HUES64 (cell line): ENCODE data around the gene PRKCI.

Experiments used
- H3K27ac ChIP-seq: 2 replicates; pipeline ENCODE4 v1.7.0; 2013; ENCODE audit warnings: low read depth, low read length, inconsistent platforms
- H3K27me3 ChIP-seq: 2 replicates; pipeline ENCODE4 v1.6.1; 2013; ENCODE audit warnings: mild to moderate bottlenecking, low read length; ENCODE audit not compliant: insufficient read depth
- H3K36me3 ChIP-seq: 2 replicates; pipeline ENCODE4 v1.6.1; 2013; ENCODE audit warnings: mild to moderate bottlenecking, low read length; ENCODE audit not compliant: insufficient read depth
- H3K4me1 ChIP-seq: 2 replicates; pipeline ENCODE4 v1.6.1; 2013; ENCODE audit warnings: mild to moderate bottlenecking, low read length, moderate library complexity; ENCODE audit not compliant: insufficient read depth
- H3K4me3 ChIP-seq: 2 replicates; pipeline ENCODE4 v1.5.1; 2013; ENCODE audit warnings: mild to moderate bottlenecking, low read length, moderate library complexity
- H3K9ac ChIP-seq: 2 replicates; pipeline ENCODE4 v1.6.1; 2013; ENCODE audit warnings: mild to moderate bottlenecking, low read depth, low read length
- H3K9me3 ChIP-seq: 2 replicates; pipeline ENCODE4 v1.6.1; 2013; ENCODE audit warnings: low read depth, low read length; ENCODE audit not compliant: insufficient read depth
- WGBS: fragments of 150-250, 120-280 bp; methylation state at CpG from one replicate; pipeline ENCODE4 v1.1.7; 2013; ENCODE audit warnings: missing lambda C conversion rate; 5-methylcytosine and 5-hydroxymethylcytosine counted together

Gene PRKCI

DNA sequence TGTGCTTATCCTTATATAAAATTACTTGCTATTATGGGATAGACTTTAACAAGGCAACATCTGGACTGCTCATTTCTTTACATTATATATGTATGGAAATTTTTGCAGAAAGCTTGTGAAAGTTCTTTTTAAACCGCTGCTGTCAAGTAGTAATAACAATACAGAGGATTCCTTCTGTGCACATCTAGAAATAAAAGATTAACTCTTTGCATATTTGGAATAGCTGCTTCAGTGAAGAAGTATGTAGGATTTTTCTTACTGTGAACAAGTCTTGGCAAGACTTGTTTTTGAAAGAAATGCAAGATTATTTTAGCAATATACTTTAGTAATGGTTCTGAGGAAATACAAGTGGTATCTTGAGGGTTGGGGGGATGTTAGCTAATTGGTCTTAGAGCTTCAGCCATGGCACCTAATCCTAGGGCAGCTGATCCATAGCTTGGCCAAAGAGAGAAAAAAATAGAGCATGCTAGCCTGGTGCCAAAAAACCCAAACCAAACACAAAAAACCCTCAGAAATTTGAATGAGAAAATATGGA is 4.3 kb downstream of the PRKCI start:
- WGBS: 80% methylated on average over 1 of the region's 1 CpG
- Histone ChIP-seq H3K4me3 (no peak overlapping the region), H3K27ac (no peak overlapping the region), H3K9me3 (no peaks in the 10 kb centered on the region), H3K36me3 (no peaks in the 10 kb centered on the region), H3K4me1 (peaks cover 29% of the 10 kb centered on the region), H3K9ac (no peak overlapping the region), H3K27me3 (no peaks in the 10 kb centered on the region)

DNA sequence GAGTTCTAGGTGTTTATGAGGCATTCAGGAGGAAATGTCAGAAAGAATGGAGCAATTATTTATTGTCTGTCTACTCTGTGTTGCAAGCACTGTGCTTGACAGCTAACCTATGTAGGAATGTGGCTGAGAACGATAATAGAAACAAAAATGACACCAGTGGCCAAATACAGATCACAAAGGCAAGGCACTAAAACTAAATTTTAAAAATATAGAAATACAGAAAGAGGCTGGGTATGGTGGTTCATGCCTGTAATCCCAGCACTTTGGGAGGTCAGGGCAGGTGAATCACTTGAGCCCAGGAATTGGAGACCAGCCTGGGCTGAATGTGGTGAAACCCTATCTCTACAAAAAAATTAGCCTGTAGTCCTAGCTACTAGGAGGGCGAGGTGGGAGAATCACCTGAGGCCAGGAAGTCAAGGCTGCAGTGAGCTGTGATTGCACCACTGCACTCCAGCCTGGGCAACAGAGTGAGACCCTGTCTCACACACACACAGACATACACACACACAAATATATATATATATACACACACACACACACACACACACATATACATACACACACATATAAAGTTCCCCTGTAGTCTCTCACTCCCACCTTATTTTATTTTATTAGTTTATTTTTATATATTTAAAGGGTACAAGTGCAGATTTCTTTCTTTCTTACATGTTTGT is 6.0 kb downstream of the PRKCI start:
- Histone ChIP-seq H3K36me3 (no peaks in the 10 kb centered on the region), H3K9ac (no peak overlapping the region), H3K9me3 (no peaks in the 10 kb centered on the region), H3K4me1 (peaks cover 29% of the 10 kb centered on the region), H3K4me3 (no peak overlapping the region), H3K27ac (no peak overlapping the region), H3K27me3 (no peaks in the 10 kb centered on the region)
- 90% methylated on average over 2 of the region's 2 CpGs for WGBS

DNA sequence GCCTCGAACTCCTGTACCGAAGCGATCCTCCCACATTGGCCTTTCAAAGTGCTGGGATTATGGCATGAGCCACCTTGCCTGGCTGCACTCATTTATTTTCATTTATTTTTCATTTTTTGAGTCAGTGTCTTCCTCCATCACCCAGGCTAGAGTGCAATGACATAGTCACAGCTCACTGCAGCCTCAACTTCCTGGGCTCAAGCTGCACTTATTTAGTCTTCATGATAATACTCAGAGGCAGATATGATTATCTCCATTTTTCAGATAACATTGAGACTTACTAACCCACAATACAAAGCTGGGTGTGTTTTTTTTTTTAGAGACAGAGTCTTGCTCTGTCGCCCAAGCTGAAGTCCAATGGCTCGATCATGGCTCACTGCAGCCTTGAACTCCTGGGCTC is 10.0 kb downstream of the PRKCI start:
- WGBS: 94% methylated on average over 5 of the region's 5 CpGs
- no peaks in the 10 kb centered on the region for H3K9me3 ChIP-seq
- H3K27me3 ChIP-seq: no peaks in the 10 kb centered on the region
- no peak overlapping the region for H3K27ac ChIP-seq
- no peak overlapping the region for H3K4me3 ChIP-seq
- H3K4me1 ChIP-seq: no peaks in the 10 kb centered on the region
- peaks cover 26% of the 10 kb centered on the region for H3K36me3 ChIP-seq
- no peak overlapping the region for H3K9ac ChIP-seq

DNA sequence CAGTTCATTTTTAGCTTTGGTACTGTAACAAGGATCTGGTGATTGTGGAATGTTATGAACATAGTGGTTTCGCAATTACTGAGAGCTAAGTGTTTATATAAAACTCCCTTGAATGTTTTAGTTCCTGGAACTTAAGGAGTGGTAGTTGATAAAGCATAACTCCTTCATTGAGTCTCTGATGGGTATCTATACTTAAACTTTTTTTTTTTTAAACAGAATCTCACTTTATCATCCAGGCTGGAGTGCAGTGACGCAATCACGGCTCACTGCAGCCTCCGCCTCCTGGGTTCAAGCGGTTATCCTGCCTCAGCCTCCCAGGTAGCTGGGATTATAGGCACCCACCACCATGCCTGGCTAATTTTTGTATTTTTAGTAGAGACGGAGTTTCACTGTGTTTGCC is 11.3 kb downstream of the PRKCI start:
- 96% methylated on average over 6 of the region's 6 CpGs for WGBS
- no peak overlapping the region for H3K27ac ChIP-seq

DNA sequence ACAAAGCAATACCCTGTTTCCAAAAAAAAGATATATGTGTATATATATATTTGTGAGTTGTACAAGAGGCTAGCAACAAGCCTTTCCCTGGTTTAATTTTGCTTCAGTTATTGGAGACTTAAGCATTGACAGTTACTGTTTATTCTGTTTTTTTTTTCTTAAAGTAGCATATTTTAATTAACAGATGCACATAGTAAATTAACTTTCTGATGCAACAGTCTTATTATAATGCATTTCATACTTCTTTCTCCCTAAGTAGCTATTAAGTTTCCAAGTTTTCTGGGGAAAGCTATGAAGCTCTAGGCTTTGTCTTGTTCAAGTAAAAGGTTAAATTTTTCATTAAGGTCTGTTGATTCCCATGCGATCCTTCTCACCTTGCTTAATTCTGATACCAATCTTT is 17.9 kb downstream of the PRKCI start:
- 100% methylated on average over 1 of the region's 1 CpG for WGBS
- Histone ChIP-seq H3K4me3 (no peak overlapping the region), H3K9ac (no peak overlapping the region), H3K27me3 (no peaks in the 10 kb centered on the region), H3K4me1 (no peaks in the 10 kb centered on the region), H3K27ac (no peak overlapping the region), H3K9me3 (no peaks in the 10 kb centered on the region), H3K36me3 (peaks cover 77% of the 10 kb centered on the region)

More for the DNA sequence above, 11.3 kb downstream of the PRKCI start:
- no peak overlapping the region for H3K4me3 ChIP-seq
- no peaks in the 10 kb centered on the region for H3K4me1 ChIP-seq
- H3K36me3 ChIP-seq: peaks cover 38% of the 10 kb centered on the region
- H3K9me3 ChIP-seq: no peaks in the 10 kb centered on the region
- H3K27me3 ChIP-seq: no peaks in the 10 kb centered on the region
- no peak overlapping the region for H3K9ac ChIP-seq

DNA sequence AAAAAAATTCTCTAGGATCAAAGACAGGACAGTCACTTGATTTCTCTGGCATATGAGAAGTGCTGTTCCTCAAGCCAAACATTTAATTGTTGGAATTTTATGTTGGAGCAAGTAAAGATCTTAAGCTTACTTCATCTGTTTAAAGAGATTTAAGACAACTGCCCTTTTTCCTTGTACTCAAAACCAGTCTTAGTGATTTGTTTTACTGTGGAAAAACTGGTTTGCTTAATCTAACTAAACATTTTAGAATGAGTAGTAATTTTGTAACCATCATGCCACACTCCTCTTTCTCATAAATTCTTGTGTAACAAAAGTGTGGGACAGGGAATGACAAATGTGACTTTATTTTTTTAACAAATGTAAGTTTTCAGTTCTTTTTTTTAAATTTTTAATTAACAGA is 18.4 kb downstream of the PRKCI start:
- no peak overlapping the region for H3K27ac ChIP-seq
- H3K9ac ChIP-seq: no peak overlapping the region
- H3K36me3 ChIP-seq: peaks cover 77% of the 10 kb centered on the region
- no peaks in the 10 kb centered on the region for H3K27me3 ChIP-seq
- no peaks in the 10 kb centered on the region for H3K4me1 ChIP-seq
- no peak overlapping the region for H3K4me3 ChIP-seq
- no peaks in the 10 kb centered on the region for H3K9me3 ChIP-seq

DNA sequence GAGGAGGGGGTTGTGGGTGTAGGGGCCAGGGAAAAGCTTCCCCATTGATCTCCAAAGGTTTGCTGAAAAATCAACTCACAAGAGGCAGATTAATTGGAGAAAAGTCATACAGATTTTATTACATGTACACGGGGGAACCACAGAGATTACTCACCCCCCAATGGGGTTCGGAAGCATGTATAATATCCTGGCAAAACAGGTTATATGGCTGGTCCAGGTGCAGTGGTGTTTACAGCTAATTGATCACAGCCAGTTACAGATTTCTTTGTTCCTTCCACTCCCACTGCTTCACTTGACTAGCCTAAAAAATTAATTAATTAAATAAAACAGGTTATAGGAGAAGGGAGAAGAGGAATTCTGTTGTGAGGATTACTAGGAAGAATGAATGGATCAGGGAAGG is 22.4 kb downstream of the PRKCI start:
- no peak overlapping the region for H3K27ac ChIP-seq
- no peaks in the 10 kb centered on the region for H3K27me3 ChIP-seq
- 96% methylated on average over 2 of the region's 2 CpGs for WGBS
- no peak overlapping the region for H3K9ac ChIP-seq
- H3K36me3 ChIP-seq: peaks cover 58% of the 10 kb centered on the region
- H3K4me1 ChIP-seq: no peaks in the 10 kb centered on the region
- H3K9me3 ChIP-seq: no peaks in the 10 kb centered on the region
- H3K4me3 ChIP-seq: no peak overlapping the region

DNA sequence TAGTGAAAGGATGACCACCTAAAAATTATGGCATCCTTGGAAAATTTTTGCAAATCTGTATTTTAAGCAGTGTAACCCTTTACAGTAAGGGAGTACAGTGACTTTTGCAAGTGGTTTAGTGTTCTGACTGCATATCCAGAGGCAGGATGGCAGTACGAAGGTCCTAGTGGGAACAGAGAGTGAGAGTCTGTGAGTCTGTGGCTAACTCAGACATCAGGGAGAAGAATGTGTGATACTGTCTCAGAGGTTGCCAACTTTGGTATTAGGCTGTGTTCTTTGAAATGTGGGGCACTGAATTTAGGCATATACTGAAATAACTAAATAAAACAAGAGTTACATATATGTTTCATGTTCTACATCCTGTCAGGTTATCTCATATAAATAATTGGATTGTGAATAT is 25.7 kb downstream of the PRKCI start:
- Histone ChIP-seq H3K9me3 (no peaks in the 10 kb centered on the region), H3K27ac (no peak overlapping the region), H3K4me1 (no peaks in the 10 kb centered on the region), H3K36me3 (peaks cover 38% of the 10 kb centered on the region), H3K4me3 (no peak overlapping the region), H3K27me3 (no peaks in the 10 kb centered on the region), H3K9ac (no peak overlapping the region)
- 90% methylated on average over 1 of the region's 1 CpG for WGBS

DNA sequence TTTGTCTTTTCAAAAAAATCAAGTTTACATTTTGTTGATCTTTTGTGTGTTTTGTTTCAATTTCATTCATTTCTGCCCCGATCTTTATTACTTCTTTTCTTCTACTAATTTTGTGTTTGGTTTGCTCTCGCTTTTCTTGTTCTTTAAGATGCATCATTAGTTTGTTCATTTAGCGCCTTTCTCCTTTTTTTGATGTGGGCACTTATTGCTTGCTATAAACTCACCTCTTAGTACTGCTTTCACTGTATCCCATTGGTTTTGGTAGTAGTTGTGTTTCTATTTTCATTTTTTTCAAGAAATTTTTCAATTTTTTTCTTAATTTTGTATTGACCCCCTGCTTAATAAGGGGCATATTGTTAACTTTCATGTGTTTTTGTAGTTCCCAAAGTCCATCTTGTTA is 34.4 kb downstream of the PRKCI start:
- H3K9me3 ChIP-seq: no peaks in the 10 kb centered on the region
- H3K36me3 ChIP-seq: peaks cover 26% of the 10 kb centered on the region
- H3K27me3 ChIP-seq: no peaks in the 10 kb centered on the region
- WGBS: 94% methylated on average over 2 of the region's 3 CpGs
- peaks cover 5% of the 10 kb centered on the region; the same call in 1 of the 2 replicates for H3K4me1 ChIP-seq
- H3K9ac ChIP-seq: no peak overlapping the region
- no peak overlapping the region for H3K27ac ChIP-seq
- no peak overlapping the region for H3K4me3 ChIP-seq

DNA sequence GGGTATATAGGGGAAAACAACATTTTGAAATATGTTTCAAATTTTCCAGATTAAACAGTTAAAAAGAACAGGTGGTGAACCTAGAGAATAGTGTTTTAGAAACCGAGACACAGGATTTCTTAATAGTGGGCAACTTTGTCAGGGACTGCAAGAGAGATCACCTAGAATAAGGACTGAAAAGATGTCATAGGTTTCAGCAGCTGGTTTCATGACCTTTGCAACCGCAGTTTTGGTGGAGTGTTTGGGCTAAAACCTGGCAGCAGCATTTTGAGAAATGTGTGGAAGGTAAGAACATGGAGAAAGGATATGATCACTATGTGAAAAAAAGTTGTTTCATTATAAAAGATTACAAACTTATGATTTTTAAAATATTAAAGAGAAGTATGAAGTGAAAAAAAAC is 34.9 kb downstream of the PRKCI start:
- Histone ChIP-seq H3K27ac (no peak overlapping the region), H3K4me3 (no peak overlapping the region), H3K9me3 (no peaks in the 10 kb centered on the region), H3K4me1 (peaks cover 5% of the 10 kb centered on the region; the same call in 1 of the 2 replicates), H3K36me3 (peaks cover 30% of the 10 kb centered on the region), H3K9ac (no peak overlapping the region), H3K27me3 (no peaks in the 10 kb centered on the region)
- WGBS: 92% methylated on average over 2 of the region's 2 CpGs

DNA sequence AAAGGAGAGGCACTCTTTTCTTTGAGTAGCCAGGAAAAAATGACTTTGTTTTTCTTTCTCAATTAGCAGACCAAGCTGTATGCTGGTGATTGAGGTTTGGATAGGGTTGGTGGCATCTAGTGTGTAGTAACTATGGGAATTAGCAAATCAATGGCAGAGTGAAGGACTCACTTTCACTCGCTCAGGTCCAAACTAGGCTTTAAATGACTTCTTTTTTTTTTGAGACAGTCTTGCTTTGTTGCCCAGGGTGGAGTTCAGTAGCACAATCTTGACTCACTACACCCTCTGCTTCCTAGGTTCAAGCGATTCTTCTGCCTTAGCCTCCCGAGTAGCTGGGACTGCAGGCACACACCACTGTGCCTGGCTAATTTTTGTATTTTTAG is 35.9 kb downstream of the PRKCI start:
- Histone ChIP-seq H3K36me3 (peaks cover 35% of the 10 kb centered on the region), H3K9me3 (no peaks in the 10 kb centered on the region), H3K9ac (no peak overlapping the region), H3K4me1 (peaks cover 5% of the 10 kb centered on the region; the same call in 1 of the 2 replicates), H3K27me3 (no peaks in the 10 kb centered on the region), H3K4me3 (no peak overlapping the region), H3K27ac (no peak overlapping the region)
- 76% methylated on average over 3 of the region's 3 CpGs for WGBS

DNA sequence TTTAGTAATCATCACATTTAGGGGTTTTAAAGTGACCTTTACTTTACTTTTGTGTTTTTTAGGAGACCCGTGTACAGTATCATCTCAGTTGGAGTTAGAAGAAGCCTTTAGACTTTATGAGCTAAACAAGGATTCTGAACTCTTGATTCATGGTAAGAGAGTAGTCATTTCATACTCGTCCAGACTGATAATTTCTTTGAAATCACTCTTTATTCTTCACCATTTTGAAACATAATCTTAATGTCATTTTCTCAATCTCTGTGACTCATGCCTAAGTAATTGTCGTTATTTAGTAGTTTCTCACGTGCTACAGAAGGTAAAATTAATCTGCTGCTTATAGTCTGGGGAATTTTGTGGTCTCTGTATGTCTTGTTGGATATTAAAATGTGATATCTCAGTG is 37.7 kb downstream of the PRKCI start:
- H3K36me3 ChIP-seq: peaks cover 50% of the 10 kb centered on the region
- no peaks in the 10 kb centered on the region for H3K27me3 ChIP-seq
- H3K9me3 ChIP-seq: no peaks in the 10 kb centered on the region
- H3K4me3 ChIP-seq: no peak overlapping the region
- peaks cover 5% of the 10 kb centered on the region; the same call in 1 of the 2 replicates for H3K4me1 ChIP-seq
- no peak overlapping the region for H3K27ac ChIP-seq
- no peak overlapping the region for H3K9ac ChIP-seq
- 94% methylated on average over 4 of the region's 4 CpGs for WGBS
